Measurements from ENCODE around the gene HMOX2.

DNA sequence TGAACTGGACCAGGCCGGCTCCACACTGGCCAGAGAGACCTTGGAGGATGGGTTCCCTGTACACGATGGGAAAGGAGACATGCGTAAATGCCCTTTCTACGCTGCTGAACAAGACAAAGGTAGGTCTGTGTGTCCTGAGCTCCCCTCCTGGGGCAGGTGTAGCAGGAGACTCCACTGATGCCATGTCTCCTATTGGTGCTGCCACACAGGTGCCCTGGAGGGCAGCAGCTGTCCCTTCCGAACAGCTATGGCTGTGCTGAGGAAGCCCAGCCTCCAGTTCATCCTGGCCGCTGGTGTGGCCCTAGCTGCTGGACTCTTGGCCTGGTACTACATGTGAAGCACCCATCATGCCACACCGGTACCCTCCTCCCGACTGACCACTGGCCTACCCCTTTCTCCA is 33.2 kb downstream of the HMOX2 start:
- TF ChIP-seq, protein P1, sequence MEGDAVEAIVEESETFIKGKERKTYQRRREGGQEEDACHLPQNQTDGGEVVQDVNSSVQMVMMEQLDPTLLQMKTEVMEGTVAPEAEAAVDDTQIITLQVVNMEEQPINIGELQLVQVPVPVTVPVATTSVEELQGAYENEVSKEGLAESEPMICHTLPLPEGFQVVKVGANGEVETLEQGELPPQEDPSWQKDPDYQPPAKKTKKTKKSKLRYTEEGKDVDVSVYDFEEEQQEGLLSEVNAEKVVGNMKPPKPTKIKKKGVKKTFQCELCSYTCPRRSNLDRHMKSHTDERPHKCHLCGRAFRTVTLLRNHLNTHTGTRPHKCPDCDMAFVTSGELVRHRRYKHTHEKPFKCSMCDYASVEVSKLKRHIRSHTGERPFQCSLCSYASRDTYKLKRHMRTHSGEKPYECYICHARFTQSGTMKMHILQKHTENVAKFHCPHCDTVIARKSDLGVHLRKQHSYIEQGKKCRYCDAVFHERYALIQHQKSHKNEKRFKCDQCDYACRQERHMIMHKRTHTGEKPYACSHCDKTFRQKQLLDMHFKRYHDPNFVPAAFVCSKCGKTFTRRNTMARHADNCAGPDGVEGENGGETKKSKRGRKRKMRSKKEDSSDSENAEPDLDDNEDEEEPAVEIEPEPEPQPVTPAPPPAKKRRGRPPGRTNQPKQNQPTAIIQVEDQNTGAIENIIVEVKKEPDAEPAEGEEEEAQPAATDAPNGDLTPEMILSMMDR (IDR thresholded peaks at IDR 0.05) = no peak
- TF ChIP-seq POLR2AphosphoS5 (IDR thresholded peaks at IDR 0.05; ENCODE audit: low read depth, low read length) (no peak), SIN3A (IDR thresholded peaks at IDR 0.05; ENCODE audit: borderline replicate concordance, insufficient read depth, low read depth, low read length) (no peak)
- TF ChIP-seq, protein P2, sequence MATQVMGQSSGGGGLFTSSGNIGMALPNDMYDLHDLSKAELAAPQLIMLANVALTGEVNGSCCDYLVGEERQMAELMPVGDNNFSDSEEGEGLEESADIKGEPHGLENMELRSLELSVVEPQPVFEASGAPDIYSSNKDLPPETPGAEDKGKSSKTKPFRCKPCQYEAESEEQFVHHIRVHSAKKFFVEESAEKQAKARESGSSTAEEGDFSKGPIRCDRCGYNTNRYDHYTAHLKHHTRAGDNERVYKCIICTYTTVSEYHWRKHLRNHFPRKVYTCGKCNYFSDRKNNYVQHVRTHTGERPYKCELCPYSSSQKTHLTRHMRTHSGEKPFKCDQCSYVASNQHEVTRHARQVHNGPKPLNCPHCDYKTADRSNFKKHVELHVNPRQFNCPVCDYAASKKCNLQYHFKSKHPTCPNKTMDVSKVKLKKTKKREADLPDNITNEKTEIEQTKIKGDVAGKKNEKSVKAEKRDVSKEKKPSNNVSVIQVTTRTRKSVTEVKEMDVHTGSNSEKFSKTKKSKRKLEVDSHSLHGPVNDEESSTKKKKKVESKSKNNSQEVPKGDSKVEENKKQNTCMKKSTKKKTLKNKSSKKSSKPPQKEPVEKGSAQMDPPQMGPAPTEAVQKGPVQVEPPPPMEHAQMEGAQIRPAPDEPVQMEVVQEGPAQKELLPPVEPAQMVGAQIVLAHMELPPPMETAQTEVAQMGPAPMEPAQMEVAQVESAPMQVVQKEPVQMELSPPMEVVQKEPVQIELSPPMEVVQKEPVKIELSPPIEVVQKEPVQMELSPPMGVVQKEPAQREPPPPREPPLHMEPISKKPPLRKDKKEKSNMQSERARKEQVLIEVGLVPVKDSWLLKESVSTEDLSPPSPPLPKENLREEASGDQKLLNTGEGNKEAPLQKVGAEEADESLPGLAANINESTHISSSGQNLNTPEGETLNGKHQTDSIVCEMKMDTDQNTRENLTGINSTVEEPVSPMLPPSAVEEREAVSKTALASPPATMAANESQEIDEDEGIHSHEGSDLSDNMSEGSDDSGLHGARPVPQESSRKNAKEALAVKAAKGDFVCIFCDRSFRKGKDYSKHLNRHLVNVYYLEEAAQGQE (IDR thresholded peaks at IDR 0.05; ENCODE audit: insufficient read depth in 1 of 2, low read depth in 2 of 2, low read length in 1 of 2) = no peak

Measured in Panc1 (cell line).